ENCODE results near the gene CCL20.

- no peak for TF ChIP-seq POLR2AphosphoS5 (IDR thresholded peaks at IDR 0.05; ENCODE audit: low read depth, low read length)
- TF ChIP-seq POLR2A (IDR thresholded peaks at IDR 0.05; ENCODE audit: low read depth, low read length), result no peak
- TF ChIP-seq TAF1 (IDR thresholded peaks at IDR 0.05; ENCODE audit: borderline replicate concordance, low read depth, low read length), result no peak
Observed at GRCh38 chr2:227862227-227862740, 48.6 kb downstream of the CCL20 start.

Measured in GM12892 (cell line).